GM18861 (cell line): ENCODE data around the gene GRK4.
"Not testable (repeated sequence)": the region's sequence is repeated elsewhere in the genome, so short reads cannot be mapped to it uniquely, and the experiment has no call there.

ENCODE experiments used
- ATAC-seq: cut with Tn5 transposase; IDR thresholded peaks from one replicate; pipeline ENCODE4 v1.9.1; 2021; ENCODE audit not compliant: unreplicated experiment

GRK4 gene

DNA sequence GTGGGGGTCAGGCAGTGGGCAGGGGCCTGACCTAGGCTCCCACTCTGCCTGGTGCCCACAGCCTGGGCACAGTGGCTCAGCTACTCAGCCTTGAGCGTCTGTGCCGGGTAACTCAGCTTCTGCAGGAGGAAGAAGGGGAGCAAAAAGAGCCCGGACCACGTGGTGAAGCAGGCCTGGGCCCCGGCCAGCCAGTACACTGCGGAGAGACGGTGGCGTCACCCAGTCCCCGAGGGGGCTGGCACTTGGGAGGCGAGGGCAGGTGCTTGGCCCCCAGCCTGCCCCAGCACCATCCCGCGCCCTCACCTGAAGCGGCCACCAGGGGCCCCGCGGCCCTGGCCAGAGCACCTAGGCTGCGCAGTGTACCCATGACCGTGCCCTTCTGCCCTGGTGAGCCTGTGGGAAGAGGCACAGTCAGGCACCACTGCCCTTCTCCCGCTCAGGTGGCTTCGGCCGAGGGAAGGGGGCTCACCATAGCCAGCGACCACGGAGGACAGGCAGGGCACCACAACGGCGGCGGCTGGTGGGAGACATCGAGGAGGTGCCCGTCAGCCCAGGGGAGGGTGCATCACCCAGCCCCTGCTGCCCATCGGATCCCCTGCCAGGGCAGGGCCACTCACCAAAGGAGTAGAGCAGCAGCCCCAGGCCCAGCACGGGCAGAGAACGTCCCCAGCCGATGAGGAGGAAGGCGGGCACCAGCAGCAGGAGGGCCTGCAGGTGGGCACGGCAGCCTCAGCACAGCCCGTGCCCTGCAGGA lies 32.4 kb upstream of the GRK4 start:
- no peak for ATAC-seq

DNA sequence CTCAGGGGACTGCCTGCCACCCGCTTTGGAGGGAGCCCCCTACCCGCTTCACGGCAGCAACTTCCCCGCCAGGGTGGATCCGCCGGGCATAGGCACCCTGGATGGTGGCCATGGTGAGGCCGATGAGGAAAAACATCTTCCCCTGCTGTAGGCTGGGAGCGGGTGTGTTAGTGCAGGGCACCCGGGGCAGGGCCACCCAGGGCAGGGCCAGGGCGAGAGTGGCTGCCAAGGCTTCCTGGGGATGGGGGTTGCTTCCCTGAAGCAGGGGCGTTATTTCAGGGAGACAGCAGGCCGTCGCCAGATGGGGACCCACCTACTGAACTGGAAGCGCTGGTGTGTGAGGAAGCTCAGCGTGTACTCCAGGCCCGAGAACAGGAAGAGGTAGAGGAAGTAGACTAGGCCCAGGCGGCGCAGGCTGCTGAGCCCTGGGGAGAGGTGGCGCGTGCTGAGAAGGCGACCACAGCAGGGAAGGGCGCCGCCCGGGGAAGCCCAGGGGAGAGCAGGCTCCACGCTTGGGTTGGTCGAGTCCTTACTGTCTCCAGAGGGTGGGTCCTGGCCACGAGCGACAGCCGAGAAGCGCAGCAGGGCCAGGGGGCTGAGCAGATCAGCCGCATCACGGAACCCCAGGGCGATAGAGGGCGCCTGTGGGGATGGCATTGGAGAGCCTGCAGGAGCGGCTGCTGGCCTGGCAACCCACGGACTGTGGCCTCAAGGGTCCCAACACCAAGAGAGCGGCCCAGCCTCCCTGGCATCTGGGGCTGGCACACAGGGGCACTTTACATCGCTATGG lies 31.7 kb upstream of the GRK4 start:
- peak; percentile 32 for ATAC-seq

DNA sequence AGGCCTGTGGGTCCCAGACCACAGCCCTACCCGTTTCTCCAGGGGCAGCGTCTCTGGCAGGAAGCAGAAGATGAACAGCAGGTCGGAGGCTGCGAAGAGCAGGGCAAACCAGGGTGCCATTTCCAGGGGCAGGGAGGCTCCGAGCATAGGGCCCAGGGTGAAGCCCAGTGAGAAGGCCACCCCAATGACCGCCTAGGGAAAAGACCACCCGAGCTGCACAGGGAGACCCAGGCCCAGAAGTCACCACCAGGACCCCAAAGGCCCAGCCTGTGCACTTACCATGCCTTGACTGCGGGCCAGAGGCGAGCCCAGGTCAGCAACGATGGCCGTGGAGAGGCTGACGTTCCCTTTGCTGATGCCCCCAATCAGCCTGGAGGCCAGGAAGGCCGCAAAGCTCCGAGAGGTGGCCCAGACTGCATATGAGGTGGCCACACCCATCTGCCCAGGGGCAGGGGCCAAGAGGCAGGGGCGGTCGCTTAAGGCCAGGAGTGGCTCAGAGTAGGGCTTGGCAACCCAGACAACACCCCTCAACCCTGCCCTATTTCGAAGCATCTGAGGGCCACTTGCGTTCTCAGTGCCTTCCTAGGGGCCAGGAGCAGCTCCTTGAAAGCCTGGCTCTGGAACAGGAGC lies 30.9 kb upstream of the GRK4 start:
- ATAC-seq: no peak

DNA sequence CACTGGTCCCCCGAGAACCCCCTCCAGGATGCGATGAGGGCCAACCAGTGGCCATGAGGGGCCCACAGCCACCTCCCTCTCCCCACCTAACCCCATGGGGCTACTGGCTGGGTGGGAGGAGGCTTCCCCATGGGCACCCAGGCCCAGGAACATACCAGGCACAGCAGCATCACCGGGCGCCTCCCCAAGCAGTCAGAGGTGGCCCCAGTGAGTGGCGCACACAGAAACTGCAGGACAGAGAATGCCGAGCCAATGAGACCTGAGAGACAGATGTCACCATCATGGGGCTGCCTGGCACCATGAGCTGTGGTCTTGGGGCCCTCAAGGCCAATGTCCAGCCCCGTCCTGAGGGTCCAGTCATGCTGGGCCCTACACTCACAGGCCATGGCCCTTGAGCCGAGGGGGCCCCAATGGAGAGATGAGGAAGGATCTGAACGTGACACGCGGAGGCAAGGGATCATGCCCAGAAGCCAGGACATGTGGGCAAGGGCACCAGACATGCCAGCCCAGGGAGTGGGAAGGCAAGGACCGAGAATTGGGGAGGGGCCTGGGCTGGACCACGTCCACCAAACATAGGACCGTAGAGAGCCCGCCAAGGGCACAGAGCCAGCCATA lies 30.3 kb upstream of the GRK4 start:
- ATAC-seq: no peak

DNA sequence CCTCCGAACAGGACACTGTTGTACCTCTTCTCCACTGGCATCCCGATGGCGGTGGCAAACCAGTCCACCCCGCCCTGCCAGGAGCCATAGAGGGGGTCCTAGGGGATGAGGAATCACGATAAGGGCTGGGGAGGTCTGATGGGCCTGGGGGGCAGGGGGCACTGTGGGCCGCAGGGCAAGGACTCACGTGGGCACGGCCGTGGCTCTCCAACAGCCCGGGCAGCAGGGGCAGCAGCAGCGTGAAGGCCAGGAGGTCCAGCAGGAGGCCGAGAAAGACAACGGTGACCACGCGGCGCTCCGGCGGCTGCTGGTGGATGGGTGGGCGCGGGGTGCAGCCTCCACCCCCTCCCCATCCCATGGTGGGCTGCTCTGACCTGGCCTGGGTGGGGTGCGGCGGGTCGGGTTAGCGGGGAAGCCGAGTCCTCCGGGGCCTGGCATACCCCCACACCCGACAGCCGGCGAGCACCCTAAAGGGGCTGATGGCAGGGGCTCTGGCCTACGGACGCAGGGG lies 29.8 kb upstream of the GRK4 start:
- no peak for ATAC-seq

DNA sequence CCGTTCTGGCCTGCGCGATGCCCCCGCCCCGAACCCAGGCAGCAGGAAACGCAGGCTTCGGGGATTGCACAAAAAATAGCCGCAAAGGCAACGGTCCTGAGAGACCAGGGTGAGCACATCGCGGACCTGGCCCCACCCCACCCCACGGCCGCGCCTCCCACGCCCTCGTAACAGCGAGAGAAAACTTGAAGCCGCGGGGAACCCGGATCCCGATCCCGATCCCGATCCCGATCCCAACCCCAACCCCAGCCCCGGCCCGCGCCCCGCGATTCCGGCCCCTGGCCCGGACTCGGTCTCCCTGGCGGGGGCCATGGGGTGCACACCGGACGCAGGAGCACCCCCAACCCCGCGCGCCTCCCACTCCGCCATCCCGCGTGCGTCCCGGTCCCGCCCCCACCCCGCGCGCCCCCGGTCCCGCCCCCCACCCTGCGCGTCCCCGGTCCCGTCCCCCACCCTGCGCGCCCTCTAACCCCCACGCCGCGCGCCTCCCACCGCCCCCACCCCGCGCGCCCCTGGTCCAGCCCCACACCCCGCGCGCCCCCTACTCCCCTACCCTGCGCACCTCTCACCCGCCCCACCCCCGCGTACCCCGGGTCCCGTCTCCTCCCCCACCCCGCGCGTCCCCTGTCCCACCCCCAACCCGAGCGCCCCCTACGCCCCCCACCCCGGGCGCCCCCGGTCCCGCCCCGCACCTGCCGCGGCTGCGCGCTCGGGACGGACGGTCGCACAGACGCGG lies 29.1 kb upstream of the GRK4 start:
- ATAC-seq: no peak

DNA sequence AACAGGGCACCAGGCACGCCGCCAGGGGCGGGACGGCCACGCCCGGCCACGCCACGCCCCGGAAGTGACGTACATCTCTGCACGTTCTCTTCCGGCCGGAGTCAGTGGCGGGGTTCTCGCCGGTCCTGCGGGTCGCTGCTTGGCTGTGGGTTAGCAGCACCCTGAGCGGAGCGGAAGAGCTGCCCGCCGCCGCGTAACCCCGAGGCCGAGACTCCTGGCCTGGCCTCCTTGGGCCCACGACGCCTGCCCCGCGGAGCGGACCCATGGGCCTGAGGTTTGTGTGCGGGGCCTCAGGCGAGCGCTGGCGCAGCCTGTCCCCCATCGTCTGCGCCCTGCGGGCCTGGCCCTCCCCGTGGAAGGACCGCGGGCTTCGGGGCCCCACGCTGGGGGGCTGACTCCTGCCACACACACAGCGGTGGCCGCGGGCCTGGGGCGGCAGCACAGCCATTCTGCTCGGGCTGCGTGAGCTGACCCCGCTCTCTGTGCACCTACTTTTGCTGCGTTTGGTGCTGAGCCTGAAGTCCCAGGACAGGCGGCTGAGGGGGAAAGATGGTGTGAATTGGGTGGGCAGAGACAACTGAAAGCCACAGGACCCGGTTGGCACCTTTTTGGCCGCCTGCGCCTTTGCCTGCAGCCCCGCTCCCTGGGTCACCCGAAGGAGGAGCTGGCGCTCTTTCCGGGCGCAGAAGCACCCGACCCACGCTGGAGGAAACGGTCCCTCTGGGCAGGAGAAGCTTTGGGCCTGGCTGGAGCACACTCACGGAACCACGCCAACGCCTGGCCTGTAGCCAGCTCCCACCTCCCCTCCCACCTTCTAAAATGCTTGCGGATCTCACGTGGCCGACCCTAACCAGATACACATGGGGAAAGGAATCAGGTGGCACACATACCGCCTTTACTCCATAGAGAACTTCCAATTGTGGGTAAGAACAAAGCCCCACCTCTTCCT lies 28.3 kb upstream of the GRK4 start:
- peak; percentile 39 for ATAC-seq

DNA sequence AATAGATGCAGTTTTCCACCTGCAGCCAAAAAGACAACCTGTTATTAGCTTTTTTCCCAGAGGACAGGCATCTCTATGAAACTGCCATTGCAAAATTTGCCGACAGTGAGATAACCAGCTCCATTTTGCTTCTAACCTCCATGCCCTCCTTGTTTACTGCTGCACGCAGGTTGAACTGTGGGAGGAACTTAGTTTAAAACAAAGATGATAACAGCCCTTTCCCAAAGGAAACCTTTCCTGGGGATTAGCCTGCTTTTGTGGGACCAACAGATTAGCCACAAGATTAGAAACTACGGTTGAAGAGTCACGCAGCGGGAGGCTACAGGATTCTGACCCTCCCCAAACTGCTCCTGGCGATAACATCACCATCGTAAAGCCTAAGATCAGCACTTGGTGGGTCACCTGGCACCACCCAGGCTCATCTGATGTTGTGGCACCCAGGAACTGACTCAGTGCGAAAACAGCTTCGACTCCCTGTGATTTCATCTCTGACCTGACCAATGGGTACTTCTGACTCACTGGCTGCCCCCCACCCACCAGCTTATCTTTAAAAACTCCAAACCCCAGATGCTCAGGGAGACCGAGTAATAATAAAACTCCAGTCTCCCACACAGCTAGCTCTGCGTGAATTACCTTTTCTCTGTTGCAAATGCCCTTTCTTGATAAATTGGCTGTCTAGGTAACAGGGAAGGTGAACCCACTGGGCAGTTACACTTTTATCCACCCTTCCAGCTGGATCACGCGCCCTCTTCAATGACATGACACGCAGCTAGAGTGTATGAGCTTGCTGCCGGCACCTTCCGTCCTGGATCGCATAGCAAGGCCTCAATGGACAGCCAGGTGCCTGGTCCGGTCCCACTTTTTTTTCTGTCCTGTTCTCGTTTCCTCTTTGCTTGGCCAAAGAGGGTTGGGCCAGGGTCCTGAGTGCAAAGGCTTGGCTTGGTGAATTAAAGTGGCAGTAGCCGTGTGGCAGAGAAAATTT lies 27.3 kb upstream of the GRK4 start:
- ATAC-seq: no peak

DNA sequence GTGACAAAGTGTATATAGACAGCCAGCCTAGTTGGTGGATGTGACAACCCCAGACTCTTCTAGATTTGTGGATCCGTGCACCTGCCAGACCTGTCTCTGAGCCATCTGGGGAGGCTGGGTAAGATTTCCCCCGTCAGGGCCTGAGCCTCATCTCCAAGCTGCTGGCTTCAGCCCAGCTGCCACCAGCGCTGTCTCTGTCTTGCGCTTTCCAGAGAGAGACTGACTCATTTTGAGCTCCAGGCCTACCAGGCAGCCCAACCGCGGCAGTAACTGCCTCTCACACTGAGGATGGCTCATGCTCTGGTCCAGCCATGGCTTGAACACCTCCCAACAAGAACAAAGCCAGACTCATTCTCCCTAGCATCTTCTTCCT lies 26.6 kb upstream of the GRK4 start:
- no peak for ATAC-seq

DNA sequence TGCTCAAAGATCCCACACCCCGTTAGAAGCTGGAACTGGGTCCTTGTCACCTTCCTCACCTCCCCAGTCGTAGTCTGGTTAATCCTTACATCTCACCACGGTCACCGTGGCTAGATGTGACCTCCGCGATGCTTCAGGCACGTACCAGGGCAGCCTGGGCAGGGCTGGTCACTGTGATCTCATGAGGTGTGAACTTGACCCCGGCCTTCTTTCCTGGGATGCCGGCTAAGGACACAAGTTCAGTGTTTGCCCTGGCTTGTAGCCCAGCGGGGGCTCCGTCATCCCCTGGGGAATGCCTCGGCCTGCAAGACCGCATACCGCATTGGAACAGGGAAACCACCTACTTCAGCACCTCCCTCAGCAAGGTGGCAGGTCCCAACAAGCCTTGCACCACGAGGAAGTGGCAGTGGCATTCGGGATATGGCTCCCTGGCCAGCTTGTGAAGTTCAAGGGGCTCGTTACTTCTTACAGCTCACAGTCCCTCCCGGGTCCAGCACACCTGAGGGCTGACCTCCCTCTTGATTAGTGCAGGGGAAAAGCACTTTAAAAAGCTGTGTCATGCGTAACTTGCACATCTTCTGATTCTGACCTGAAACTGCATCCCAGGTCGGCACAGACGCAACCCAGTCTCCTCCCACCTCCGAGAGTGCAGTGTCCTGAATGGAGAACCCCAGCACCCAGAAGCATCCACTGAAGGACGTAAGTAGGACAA lies 26.1 kb upstream of the GRK4 start:
- ATAC-seq: no peak

DNA sequence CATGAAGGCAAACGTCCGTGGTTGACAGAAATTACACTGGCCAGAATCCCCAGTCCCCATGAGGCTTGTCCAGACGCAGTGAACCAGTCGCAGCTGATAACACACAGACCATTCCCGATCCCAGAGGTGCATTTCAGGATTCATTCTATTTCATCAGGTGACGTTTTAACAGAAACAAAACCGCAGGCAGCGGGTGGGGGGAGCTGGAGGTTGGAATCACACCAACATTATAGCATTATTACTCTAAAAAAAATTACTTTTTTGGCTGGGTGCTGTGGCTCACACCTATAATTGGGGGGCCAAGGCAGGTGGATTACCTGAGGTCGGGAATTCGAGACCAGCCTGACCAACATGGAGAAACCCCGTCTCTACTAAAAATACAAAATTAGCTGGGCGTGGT lies 25.4 kb upstream of the GRK4 start:
- no peak for ATAC-seq

DNA sequence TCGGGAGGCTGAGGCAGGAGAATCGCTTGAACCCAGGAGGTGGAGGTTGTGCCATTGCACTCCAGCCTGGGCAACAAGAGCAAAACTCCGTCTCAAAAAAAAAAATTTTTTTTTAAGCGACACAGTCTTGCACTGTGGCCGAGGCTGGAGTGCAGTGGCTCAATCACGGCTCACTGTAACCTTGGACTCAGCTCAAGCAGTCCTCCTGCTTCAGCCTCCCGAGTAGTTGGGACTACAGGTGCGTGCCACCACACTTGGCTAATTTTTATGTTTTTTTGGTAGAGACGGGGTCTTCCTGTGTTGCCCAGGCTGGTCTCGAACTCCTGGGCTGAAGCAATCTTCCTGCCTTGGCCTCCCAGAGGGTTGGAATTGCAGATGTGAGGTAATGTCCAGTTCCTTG lies 25.0 kb upstream of the GRK4 start:
- ATAC-seq: not testable (repeated sequence)

DNA sequence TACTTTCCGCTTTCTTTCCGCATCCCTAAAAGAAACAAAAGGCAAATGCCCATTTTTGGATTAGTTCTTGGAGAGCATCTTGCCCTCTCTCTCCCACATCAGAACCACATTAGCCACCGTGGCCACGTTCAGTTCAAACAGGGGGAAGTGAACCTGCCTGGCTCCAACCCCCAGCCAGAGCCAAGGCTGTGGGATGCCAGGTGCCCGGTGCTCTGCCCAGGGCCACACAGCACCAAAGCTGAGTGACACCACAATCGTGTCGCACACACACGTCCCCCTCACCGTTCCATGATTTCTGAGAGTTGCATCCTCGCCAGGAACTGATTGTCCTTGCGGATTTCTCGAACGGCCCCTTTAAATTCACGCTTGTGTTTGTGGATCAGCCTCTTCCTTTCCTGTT lies 24.5 kb upstream of the GRK4 start:
- no peak for ATAC-seq

DNA sequence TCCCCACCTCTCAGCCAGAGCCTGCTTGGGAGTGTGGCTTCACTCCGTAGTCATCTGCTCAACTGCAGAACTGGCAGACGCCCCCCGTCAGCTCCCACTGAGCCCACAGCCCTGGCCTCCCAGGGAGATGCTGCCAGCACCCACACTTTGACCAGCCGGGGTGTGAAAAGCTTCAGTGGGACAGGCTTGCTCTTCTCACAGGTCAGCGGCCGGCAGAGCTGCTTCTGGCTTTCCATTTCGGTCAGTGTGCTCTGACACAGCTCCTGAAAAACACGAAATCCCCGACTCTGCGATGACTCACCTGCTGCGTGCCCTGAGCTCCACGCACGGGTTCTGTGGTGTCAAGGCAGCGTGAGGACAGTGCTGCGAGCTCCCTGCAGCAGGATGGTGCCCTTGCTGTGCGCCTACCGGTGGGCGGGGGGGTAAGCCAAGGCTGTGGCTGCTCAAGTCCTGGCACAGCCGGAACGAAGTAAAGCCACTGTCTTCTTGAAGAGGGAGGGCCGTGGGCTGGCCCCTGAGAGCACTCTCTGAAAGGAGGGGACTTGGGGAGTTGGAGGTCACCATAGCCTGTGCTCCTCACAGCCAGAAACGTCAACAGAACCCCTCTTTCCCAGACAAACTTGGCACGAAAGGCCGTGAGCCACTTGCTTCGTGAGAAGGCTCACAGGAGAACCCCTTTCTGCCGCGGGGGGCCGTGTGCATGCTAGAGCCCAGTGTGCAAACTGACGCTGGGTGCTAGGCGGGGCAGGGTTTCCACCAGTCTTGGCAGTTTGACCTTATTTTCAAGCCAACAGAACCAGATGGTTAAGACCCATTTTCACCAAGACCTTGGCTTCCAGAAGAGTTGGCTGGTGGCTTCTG lies 23.8 kb upstream of the GRK4 start:
- no peak for ATAC-seq

DNA sequence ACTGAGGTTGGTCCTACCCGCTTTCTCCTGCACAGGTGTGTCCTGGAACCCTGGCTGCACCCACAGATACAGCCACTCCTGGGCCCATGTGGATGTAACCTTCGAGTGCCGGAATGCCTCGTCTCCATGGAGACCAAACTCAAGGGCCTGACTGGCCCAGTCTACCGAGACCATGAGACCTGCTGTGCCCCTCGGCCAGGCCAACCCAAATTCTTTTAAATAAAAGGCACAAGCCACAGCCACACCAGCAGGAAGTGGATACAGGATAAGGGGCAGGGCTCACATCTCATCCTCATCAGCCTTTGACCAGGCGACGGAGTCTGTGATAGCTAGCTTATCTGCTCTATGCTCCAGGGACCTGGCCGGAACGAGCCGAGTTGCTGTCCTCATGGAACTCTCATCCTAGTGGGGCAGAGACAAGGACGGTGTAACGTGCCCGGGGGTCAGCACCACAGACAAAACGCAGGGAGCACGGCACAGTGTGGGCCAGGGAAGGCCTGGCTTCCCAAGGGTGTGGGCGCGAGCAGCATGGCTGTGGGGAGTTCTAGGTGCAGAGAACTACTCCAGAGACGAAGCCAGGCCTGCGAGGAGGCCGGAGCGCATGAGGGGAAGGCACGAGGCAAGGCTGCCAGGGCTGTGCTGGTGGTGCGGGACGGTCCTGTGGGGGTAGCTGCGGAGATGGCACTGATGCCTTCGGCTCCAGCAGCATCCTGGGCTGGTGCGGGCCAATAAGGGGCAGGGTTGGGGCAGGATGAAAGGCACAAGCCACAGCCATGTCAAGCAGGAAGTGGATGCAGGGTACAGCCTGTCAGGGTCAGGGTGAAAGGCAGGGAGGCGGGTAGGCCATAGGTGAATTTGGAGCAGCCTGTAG lies 22.9 kb upstream of the GRK4 start:
- no peak for ATAC-seq
